Measurements from ENCODE around the gene NKAIN4.
"Not testable (repeated sequence)": the region's sequence is repeated elsewhere in the genome, so short reads cannot be mapped to it uniquely, and the experiment has no call there.

Gene NKAIN4

GRCh38 chr20:63235399-63235983 lies 18.8 kb downstream of the NKAIN4 start, which contains the start of gene BIRC7:
TSS of gene BIRC7 (plus strand) at chr20:63235905. CDS start at chr20:63236097, 192 bp downstream.
- no peak for DNase-seq (ENCODE audit: low read depth)

- peak; percentile 17 for DNase-seq (ENCODE audit: low read depth)
These were observed 19.4 kb downstream of the NKAIN4 start for GRCh38 chr20:63234693-63235398.

GRCh38 chr20:63233924-63234323 lies 20.3 kb downstream of the NKAIN4 start:
- no peak for DNase-seq (ENCODE audit: low read depth)

GRCh38 chr20:63233061-63233344 lies 21.3 kb downstream of the NKAIN4 start:
- DNase-seq (ENCODE audit: low read depth), result no peak

GRCh38 chr20:63232235-63233060 lies 21.8 kb downstream of the NKAIN4 start:
- peak; percentile 98 for DNase-seq (ENCODE audit: low read depth)

GRCh38 chr20:63230800-63231268 lies 23.4 kb downstream of the NKAIN4 start:
- peak; percentile 67 for DNase-seq (ENCODE audit: low read depth)

GRCh38 chr20:63228806-63229205 lies 25.5 kb downstream of the NKAIN4 start:
- no peak for DNase-seq (ENCODE audit: low read depth)

GRCh38 chr20:63227260-63227659 lies 27.0 kb downstream of the NKAIN4 start:
- no peak for DNase-seq (ENCODE audit: low read depth)

- DNase-seq (ENCODE audit: low read depth), result no peak
These were observed 28.0 kb downstream of the NKAIN4 start for GRCh38 chr20:63226042-63226943.

- DNase-seq (ENCODE audit: low read depth), result no peak
These were observed 29.2 kb downstream of the NKAIN4 start for GRCh38 chr20:63225082-63225454.

GRCh38 chr20:63224412-63225081 lies 29.7 kb downstream of the NKAIN4 start:
- DNase-seq (ENCODE audit: low read depth), result peak; percentile 66

GRCh38 chr20:63223826-63224207 lies 30.4 kb downstream of the NKAIN4 start:
- no peak for DNase-seq (ENCODE audit: low read depth)

- peak; percentile 57 for DNase-seq (ENCODE audit: low read depth)
These were observed 31.0 kb downstream of the NKAIN4 start for GRCh38 chr20:63223121-63223825.

- no peak for DNase-seq (ENCODE audit: low read depth)
These were observed 31.7 kb downstream of the NKAIN4 start for GRCh38 chr20:63222541-63222940.

- DNase-seq (ENCODE audit: low read depth), result not testable (repeated sequence)
These were observed 32.7 kb downstream of the NKAIN4 start for GRCh38 chr20:63221400-63222053.

GRCh38 chr20:63220696-63221399 lies 33.4 kb downstream of the NKAIN4 start:
- no peak for DNase-seq (ENCODE audit: low read depth)

GRCh38 chr20:63219866-63220521 lies 34.3 kb downstream of the NKAIN4 start:
- DNase-seq (ENCODE audit: low read depth), result no peak

- no peak for DNase-seq (ENCODE audit: low read depth)
These were observed 34.8 kb downstream of the NKAIN4 start for GRCh38 chr20:63219447-63219821.

Measured in EH (cell line).